Activated naive CD4-positive, alpha-beta T cell treated with anti-CD3 and anti-CD28 coated beads for 36 hours (primary cell): ENCODE results near the gene ITGAV. TPM values are rescaled to one million over a fixed set of nuclear protein-coding genes. Genes with fewer than 3 reads are reported as not detected.

Source experiments
- CTCF ChIA-PET: fragments of 350-600 bp; sonication (Branson Sonifier 250); formaldehyde crosslinking; loops from one replicate; lab custom pipeline; 2021; ENCODE audit warnings: antibody characterized with exemption; lab: Charles Lee
- DNase-seq: peaks from one replicate; pipeline ENCODE4 v3.0.0-alpha.2; 2020
- H3K27ac Mint-ChIP-seq: one replicate; pipeline ENCODE4 v1.8.0; 2021; ENCODE audit warnings: mild to moderate bottlenecking, mixed read lengths
- H3K27me3 Mint-ChIP-seq: one replicate; pipeline ENCODE4 v1.8.0; 2021; ENCODE audit warnings: low read depth, mixed read lengths
- H3K36me3 Mint-ChIP-seq: one replicate; pipeline ENCODE4 v1.8.0; 2021; ENCODE audit warnings: low read depth, mixed read lengths
- H3K4me1 Mint-ChIP-seq: one replicate; pipeline ENCODE4 v1.8.0; 2021; ENCODE audit warnings: low read depth, mixed read lengths
- H3K4me3 Mint-ChIP-seq: one replicate; pipeline ENCODE4 v1.8.0; 2021; ENCODE audit warnings: mild to moderate bottlenecking, moderate library complexity, mixed read lengths
- H3K9me3 Mint-ChIP-seq: one replicate; pipeline ENCODE4 v1.8.0; 2021; ENCODE audit warnings: mixed read lengths
- intact Hi-C: fragments of 100-400 bp; cut with micrococcal nuclease; formaldehyde crosslinking; loops from one replicate; pipeline ENCODE4 v1.15.1; 2023
- total RNA-seq, 2 experiments: library from RNA; stranded (reverse); gene quantifications; one replicate each; pipeline ENCODE4 v1.2.3, GENCODE V29; 2021

Gene ITGAV
- total RNA-seq, 2 experiments from 2014 or later, result 4.5 to 5.0 TPM

DNA sequence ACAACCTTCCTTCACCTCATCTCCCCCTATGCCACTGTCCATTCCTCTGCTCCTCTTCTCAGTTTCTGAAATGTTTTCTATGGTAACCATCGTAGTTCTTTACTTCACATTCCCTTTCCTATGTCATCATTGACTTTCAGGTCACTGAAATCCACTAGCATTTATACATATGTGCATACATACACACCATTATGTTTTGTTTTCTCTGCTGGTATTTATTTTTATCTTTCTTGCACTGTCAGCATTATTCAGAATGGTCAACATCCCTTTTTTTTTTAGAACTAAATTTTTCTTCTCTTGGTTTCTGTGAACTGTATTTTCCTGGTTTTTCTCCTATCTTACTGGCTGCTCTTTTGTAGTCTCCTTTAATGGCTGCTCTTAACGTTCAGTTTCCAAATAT is 33.2 kb downstream of the ITGAV start:
- Mint-ChIP-seq H3K27me3 (no peaks in the 10 kb centered on the region), H3K4me3 (no peak overlapping the region), H3K9me3 (no peaks in the 10 kb centered on the region), H3K27ac (no peak overlapping the region), H3K36me3 (peaks cover 19% of the 10 kb centered on the region), H3K4me1 (no peaks in the 10 kb centered on the region)
- DNase-seq, result no peak
- intact Hi-C loops, result no loop called here
- CTCF ChIA-PET, result no interaction called here

GRCh38 chr2:186624276-186624675 is 34.4 kb downstream of the ITGAV start:
- Mint-ChIP-seq H3K9me3 (no peaks in the 10 kb centered on the region), H3K27ac (no peak overlapping the region), H3K4me1 (no peaks in the 10 kb centered on the region), H3K36me3 (peaks cover 19% of the 10 kb centered on the region), H3K4me3 (no peak overlapping the region), H3K27me3 (no peaks in the 10 kb centered on the region)
- CTCF ChIA-PET, result no interaction called here
- no peak for DNase-seq
- intact Hi-C loops, result no loop called here

DNA sequence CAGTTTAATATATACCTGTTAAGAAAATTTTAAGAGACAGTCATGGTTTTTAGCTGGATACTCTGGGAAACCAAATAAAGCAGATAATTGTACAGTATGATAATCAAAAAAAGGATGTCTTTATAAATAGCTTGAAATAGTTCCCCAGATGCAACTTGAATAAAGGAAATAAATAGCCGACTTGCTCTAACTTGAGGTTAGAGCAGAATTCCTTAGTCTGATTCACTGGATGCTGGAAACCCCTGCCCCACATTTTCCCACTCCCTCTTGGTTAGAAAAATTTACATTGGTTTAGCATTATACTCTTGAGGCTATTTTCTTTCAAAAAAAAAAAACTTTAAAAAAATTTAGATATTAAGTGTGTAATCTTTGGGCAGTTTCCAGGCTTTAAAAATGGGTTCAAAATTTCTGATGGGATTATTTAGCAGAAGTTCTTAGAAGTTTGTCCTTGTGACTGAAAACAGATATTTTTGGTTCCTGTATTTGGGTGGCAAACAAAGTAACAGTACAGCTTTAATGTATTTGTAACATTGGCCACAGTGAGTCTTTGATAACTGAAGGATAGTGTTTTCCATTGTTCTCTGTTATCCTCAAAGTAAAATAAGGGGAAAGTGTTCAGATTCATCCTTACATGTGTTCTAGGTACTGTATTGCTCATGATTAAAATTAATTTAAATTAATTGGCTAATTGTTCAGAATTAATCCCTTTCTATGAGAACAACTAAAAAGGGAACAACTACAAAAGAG is 39.6 kb downstream of the ITGAV start:
- CTCF ChIA-PET, result interaction anchor here (0.7 kb wide), 1 partner anchor 634 kb away, joined by 3 read pairs; no protein-coding TSS in a partner anchor
- intact Hi-C loops, result no loop called here
- no peaks in the 10 kb centered on the region for H3K9me3 Mint-ChIP-seq
- H3K27me3 Mint-ChIP-seq, result no peaks in the 10 kb centered on the region
- H3K4me1 Mint-ChIP-seq, result no peaks in the 10 kb centered on the region
- no peak for DNase-seq
- no peak overlapping the region for H3K27ac Mint-ChIP-seq
- peaks cover 3% of the 10 kb centered on the region for H3K36me3 Mint-ChIP-seq
- H3K4me3 Mint-ChIP-seq, result no peak overlapping the region

GRCh38 chr2:186632417-186632816 is 42.6 kb downstream of the ITGAV start:
- DNase-seq, result no peak
- no peaks in the 10 kb centered on the region for H3K4me1 Mint-ChIP-seq
- intact Hi-C loops, result no loop called here
- H3K27me3 Mint-ChIP-seq, result no peaks in the 10 kb centered on the region
- CTCF ChIA-PET, result no interaction called here
- no peak overlapping the region for H3K27ac Mint-ChIP-seq
- no peak overlapping the region for H3K4me3 Mint-ChIP-seq
- no peaks in the 10 kb centered on the region for H3K36me3 Mint-ChIP-seq
- H3K9me3 Mint-ChIP-seq, result no peaks in the 10 kb centered on the region

DNA sequence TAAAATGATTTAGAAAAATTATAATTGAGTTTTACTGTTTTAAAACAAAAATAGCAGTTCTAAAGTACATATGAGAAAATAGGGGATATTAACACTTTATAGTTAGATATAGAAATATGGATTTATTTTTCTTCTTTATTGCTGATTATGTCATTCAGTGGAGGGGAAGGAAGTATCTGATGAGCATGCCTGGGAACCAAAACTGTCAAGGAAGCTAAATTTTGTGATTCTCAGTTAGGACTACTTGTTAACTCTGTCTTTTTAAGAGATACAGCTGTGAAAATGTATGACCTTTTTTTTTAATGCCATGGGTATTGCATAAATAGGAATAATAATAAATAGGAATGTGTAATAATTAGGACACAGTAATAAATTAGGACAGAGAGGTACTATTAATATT is 44.8 kb downstream of the ITGAV start:
- no peaks in the 10 kb centered on the region for H3K9me3 Mint-ChIP-seq
- peaks cover 5% of the 10 kb centered on the region for H3K4me1 Mint-ChIP-seq
- CTCF ChIA-PET, result interaction anchor here (0.8 kb wide), 1 partner anchor 22 kb away, joined by 3 read pairs; no protein-coding TSS in a partner anchor
- no peak for DNase-seq
- intact Hi-C loops, result no loop called here
- H3K27ac Mint-ChIP-seq, result no peak overlapping the region
- no peaks in the 10 kb centered on the region for H3K27me3 Mint-ChIP-seq
- no peak overlapping the region for H3K4me3 Mint-ChIP-seq
- no peaks in the 10 kb centered on the region for H3K36me3 Mint-ChIP-seq

DNA sequence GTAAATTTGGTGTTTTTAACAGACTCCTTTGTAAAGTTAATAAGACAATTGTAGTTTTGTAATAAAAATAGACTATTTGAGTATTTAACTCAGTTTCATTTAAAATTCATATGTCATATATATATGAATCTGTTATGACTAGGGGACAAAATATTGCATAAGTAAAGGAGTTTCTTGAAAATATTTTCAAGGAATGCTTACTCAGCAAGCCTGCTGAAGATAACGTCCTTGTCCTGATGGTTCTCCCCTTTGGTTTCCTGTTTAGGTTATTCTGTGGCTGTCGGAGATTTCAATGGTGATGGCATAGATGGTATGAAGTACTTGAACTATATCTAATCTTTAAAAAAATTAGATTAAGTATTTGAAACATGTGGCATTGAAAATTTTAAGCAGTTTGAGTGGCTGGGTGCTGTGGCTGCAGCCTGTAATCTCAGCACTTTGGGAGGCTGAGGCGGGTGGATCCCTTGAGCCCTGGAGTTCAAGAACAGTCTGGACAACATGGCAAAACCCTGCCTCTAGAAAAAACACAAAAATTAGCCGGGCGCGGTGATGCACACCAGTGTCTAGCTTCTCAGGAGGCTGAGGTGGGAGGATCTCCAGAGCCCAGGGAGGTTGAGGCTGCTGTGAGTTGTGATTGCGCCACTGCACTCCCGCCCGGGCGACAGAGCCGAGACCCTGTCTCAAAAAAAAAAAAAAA is 47.1 kb downstream of the ITGAV start:
- Mint-ChIP-seq H3K27ac (no peak overlapping the region), H3K36me3 (no peaks in the 10 kb centered on the region), H3K4me3 (no peak overlapping the region), H3K9me3 (no peaks in the 10 kb centered on the region), H3K27me3 (no peaks in the 10 kb centered on the region), H3K4me1 (peaks cover 24% of the 10 kb centered on the region)
- CTCF ChIA-PET, result no interaction called here
- DNase-seq, result no peak
- intact Hi-C loops, result no loop called here

DNA sequence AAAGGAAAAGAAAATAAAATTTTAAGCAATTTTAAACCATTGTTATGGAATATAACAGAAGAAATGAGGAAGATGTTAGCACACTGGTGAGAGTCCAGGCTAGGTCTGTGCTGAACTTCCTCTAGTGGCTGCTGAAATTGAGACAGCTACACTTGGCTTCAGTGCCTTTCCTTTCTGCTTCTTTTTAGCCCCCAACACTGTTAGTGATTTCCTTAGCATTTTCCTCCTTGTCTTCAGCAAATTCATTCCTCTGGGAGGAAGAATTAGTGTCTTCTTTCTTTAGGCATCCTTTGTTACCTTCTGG is 47.6 kb downstream of the ITGAV start:
- no peak overlapping the region for H3K4me3 Mint-ChIP-seq
- no peak overlapping the region for H3K27ac Mint-ChIP-seq
- peaks cover 24% of the 10 kb centered on the region for H3K4me1 Mint-ChIP-seq
- CTCF ChIA-PET, result no interaction called here
- DNase-seq, result no peak
- no peaks in the 10 kb centered on the region for H3K9me3 Mint-ChIP-seq
- no peaks in the 10 kb centered on the region for H3K27me3 Mint-ChIP-seq
- no peaks in the 10 kb centered on the region for H3K36me3 Mint-ChIP-seq
- intact Hi-C loops, result no loop called here

GRCh38 chr2:186639939-186640338 is 50.1 kb downstream of the ITGAV start:
- Mint-ChIP-seq H3K4me3 (no peak overlapping the region), H3K27me3 (no peaks in the 10 kb centered on the region), H3K27ac (peak overlapping the region; percentile 11), H3K36me3 (peaks cover 3% of the 10 kb centered on the region), H3K9me3 (no peaks in the 10 kb centered on the region), H3K4me1 (peaks cover 24% of the 10 kb centered on the region)
- CTCF ChIA-PET, result interaction anchor here (0.5 to 5.0 kb wide), 5 partner anchors 40 to 1353 kb away, joined by 3 to 75 read pairs (median 5); no protein-coding TSS in a partner anchor
- peak; percentile 16 for DNase-seq
- intact Hi-C loops, result loop anchor here (2.0 to 10.0 kb wide), 3 partner anchors 65 to 645 kb away; no protein-coding TSS in a partner anchor

- Mint-ChIP-seq H3K27ac (no peak overlapping the region), H3K4me3 (no peak overlapping the region), H3K27me3 (no peaks in the 10 kb centered on the region), H3K4me1 (peaks cover 24% of the 10 kb centered on the region), H3K36me3 (peaks cover 3% of the 10 kb centered on the region), H3K9me3 (no peaks in the 10 kb centered on the region)
- intact Hi-C loops, result loop anchor here (1.0 to 10.0 kb wide), 6 partner anchors 51 to 646 kb away; partner anchors contain the start of genes ITGAV and ZC3H15
- no peak for DNase-seq
- CTCF ChIA-PET, result interaction anchor here (0.7 to 5.0 kb wide), 16 partner anchors 9 to 1296 kb away, joined by 3 to 75 read pairs (median 4); partner anchors contain the start of gene ITGAV
Observed at GRCh38 chr2:186641132-186641806, 51.4 kb downstream of the ITGAV start.

DNA sequence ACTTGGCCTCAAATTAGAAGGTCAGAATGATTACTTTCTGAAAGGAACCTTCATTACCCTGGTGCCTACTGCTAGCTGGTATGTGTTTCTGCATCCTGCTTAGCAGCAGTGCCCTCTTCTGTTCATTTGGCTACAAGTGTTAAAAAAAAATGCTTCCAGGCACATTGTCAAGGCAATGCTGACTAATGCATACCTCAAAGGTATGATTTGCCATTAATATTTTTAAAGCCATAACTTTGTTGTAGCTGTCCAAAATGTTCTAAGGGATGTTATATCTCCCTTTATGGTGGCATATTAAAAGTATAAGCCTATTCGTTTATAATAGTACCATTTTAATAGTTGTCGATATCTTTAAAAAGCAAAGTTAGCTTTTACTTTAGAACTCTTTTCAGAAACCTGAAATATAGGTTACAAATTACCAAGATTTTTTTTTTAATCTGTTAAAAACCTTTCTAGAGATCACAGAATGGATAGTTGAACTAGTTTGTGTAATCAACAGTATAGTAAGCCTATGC is 52.0 kb downstream of the ITGAV start:
- Mint-ChIP-seq H3K27ac (no peak overlapping the region), H3K27me3 (no peaks in the 10 kb centered on the region), H3K4me3 (no peak overlapping the region), H3K4me1 (peaks cover 24% of the 10 kb centered on the region), H3K9me3 (no peaks in the 10 kb centered on the region), H3K36me3 (peaks cover 3% of the 10 kb centered on the region)
- intact Hi-C loops, result loop anchor here (1.0 to 10.0 kb wide), 6 partner anchors 52 to 647 kb away; partner anchors contain the start of genes ITGAV and ZC3H15
- DNase-seq, result peak; percentile 55
- CTCF ChIA-PET, result interaction anchor here (0.6 to 5.0 kb wide), 18 partner anchors 9 to 903 kb away, joined by 3 to 75 read pairs (median 4); partner anchors contain the start of genes FSIP2 and ITGAV

DNA sequence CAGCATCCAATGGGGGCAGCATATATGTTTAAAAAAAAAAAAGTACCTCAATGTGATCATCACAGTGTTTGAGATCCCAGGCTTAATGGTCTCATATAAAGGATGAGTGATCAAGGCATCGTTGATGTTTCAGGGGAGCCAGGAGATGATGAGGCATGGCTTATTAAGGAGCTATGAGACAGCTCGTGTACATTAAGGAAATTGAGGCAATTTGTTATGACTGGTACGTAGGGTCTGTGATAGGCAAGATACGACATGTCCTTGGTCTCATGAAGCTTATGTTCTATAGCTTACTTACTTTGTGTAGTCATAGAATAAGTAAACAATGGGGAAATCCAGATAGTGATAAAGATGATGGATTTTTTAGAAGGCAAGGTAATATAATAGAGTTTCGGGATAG is 54.9 kb downstream of the ITGAV start:
- DNase-seq, result no peak
- Mint-ChIP-seq H3K9me3 (no peaks in the 10 kb centered on the region), H3K36me3 (peaks cover 3% of the 10 kb centered on the region), H3K27me3 (no peaks in the 10 kb centered on the region), H3K27ac (no peak overlapping the region), H3K4me1 (peaks cover 18% of the 10 kb centered on the region), H3K4me3 (no peak overlapping the region)
- CTCF ChIA-PET, result no interaction called here
- intact Hi-C loops, result loop anchor here (5.0 to 10.0 kb wide), 2 partner anchors 217 to 650 kb away; no protein-coding TSS in a partner anchor

GRCh38 chr2:186645999-186646398 is 56.1 kb downstream of the ITGAV start:
- H3K9me3 Mint-ChIP-seq, result no peaks in the 10 kb centered on the region
- H3K27me3 Mint-ChIP-seq, result no peaks in the 10 kb centered on the region
- CTCF ChIA-PET, result interaction anchor here (0.6 kb wide), 1 partner anchor 703 kb away, joined by 3 read pairs; no protein-coding TSS in a partner anchor
- H3K27ac Mint-ChIP-seq, result no peak overlapping the region
- H3K4me3 Mint-ChIP-seq, result no peak overlapping the region
- no peak for DNase-seq
- peaks cover 8% of the 10 kb centered on the region for H3K4me1 Mint-ChIP-seq
- peaks cover 3% of the 10 kb centered on the region for H3K36me3 Mint-ChIP-seq
- intact Hi-C loops, result loop anchor here (10.0 kb wide), 1 partner anchor 651 kb away; no protein-coding TSS in a partner anchor
